Measurements from ENCODE around the gene PRICKLE4. TPM values are rescaled to one million over a fixed set of nuclear protein-coding genes. Genes with fewer than 3 reads are reported as not detected.

Gene PRICKLE4
- total RNA-seq, 4 donors from 2014 or later = 5.1 to 11.4 (median 10.8) TPM

DNA sequence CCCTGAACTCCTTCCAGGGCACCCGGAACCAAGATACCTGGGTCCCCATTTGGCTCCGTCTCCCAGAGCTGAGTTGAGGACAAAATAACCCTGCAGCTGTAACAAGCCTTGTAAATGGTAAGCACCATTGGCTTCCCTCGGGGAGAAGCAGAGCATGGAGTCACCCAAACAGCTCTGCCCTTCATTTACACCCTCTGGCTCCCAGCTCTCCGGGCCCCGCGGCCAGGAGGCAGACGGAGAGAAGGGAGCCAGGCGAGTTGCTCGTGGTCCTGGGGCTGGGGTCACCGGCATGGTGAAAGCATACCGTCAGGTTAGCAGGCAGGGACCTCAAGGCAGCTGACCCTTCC is 47.2 kb upstream of the PRICKLE4 start:
- 44% methylated on average over 4 of the region's 11 CpGs; no CpG with 5 or more reads in 1 of the 2 donors for WGBS, 2 donors
- Histone ChIP-seq H3K9me3 (no peaks in the 10 kb centered on the region), H3K27ac (peak overlapping the region; percentile 94 to 99 (median 96)), H3K27me3 (no peaks in the 10 kb centered on the region), H3K4me1 (peaks cover 22 to 72% (median 26%) of the 10 kb centered on the region in 3 donors), H3K4me3 (peak overlapping the region; percentile 80 to 93 (median 90)), H3K36me3 (peaks cover 0 to 6% (median 0%) of the 10 kb centered on the region in 3 donors)
- DNase-seq = no peak
- TF ChIP-seq CTCF (IDR thresholded peaks at IDR 0.05) = no peak
- TF ChIP-seq POLR2A (IDR thresholded peaks at IDR 0.05) = no peak
- intact Hi-C loops (cut with DNase I) = no loop called here

DNA sequence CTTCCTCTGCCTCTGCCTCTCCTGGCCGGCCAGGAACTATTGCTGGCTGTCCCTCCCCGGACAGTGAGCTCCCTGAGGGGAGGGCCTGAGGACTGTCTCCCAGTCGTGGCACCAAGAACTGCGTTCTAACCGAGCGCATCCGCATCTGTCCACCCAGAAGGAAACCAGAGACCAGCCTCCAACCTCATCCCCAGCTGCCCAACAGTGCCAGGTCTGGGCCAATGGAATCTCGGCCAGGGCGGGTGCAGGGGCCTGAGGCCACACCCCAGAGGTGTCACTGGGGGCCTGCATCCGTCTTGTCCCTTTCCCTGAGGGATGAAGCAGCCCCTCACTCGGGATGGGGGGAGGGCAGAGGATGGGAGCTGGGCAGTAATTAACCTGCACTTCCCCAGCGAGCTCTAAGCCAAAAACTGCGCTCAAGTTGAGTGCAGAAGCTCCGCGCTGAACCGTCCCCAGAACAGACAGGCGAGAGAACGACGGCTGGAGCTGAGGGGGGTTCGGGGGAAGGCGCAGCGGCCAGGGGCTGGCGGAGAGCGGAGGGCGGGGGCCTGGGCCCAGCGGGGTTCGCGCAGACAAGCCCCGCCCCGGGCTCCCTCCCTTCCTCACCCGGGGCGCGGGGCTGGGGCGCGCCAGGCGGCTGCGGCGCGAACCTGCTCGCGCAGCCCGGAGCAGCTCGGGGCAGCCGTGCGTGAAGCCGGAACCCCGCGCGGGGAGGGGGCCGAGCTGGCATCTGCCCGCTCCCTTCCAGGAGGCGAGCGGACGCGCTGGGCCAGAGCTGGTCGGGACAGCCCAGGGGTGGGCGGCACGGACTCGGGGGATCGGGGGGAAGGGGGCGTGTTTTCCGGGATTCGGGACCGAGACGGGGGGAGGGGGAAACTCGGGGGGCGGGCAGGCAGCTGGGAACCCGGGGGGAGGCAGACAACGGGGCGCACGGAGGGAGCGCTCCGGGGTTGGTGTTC is 46.6 kb upstream of the PRICKLE4 start:
- 0 to 33% methylated on average over 1 of the region's 73 CpGs for WGBS, 2 donors
- no peak for DNase-seq

GRCh38 chr6:41734666-41735426 is 45.7 kb upstream of the PRICKLE4 start:
- Histone ChIP-seq H3K4me1 (peaks cover 22 to 57% (median 26%) of the 10 kb centered on the region in 3 donors), H3K27me3 (no peaks in the 10 kb centered on the region), H3K27ac (peak overlapping the region; percentile 94 to 99 (median 96)), H3K4me3 (peak overlapping the region; percentile 80 to 93 (median 90)), H3K9me3 (no peaks in the 10 kb centered on the region), H3K36me3 (no peaks in the 10 kb centered on the region)
- intact Hi-C loops (cut with DNase I) = no loop called here
- peak; percentile 67 for DNase-seq
- 0% methylated on average over 4 to 6 of the region's 76 CpGs for WGBS, 2 donors
- TF ChIP-seq POLR2A (IDR thresholded peaks at IDR 0.05) (no peak), CTCF (IDR thresholded peaks at IDR 0.05) (no peak)

More for the DNA sequence above, 46.6 kb upstream of the PRICKLE4 start:
- H3K4me1 ChIP-seq = peaks cover 22 to 66% (median 26%) of the 10 kb centered on the region in 3 donors
- H3K9me3 ChIP-seq = no peaks in the 10 kb centered on the region
- H3K27me3 ChIP-seq = no peaks in the 10 kb centered on the region
- H3K27ac ChIP-seq = peak overlapping the region; percentile 94 to 99 (median 96)
- peak overlapping the region; percentile 80 to 93 (median 90) for H3K4me3 ChIP-seq
- TF ChIP-seq POLR2A (IDR thresholded peaks at IDR 0.05) (peak in 2 of 4 donors; percentile 45 to 74), CTCF (IDR thresholded peaks at IDR 0.05) (peak in 1 of 6 experiments; percentile 8)
- peaks cover 0 to 6% (median 0%) of the 10 kb centered on the region in 3 donors for H3K36me3 ChIP-seq
- intact Hi-C loops (cut with DNase I) = no loop called here

DNA sequence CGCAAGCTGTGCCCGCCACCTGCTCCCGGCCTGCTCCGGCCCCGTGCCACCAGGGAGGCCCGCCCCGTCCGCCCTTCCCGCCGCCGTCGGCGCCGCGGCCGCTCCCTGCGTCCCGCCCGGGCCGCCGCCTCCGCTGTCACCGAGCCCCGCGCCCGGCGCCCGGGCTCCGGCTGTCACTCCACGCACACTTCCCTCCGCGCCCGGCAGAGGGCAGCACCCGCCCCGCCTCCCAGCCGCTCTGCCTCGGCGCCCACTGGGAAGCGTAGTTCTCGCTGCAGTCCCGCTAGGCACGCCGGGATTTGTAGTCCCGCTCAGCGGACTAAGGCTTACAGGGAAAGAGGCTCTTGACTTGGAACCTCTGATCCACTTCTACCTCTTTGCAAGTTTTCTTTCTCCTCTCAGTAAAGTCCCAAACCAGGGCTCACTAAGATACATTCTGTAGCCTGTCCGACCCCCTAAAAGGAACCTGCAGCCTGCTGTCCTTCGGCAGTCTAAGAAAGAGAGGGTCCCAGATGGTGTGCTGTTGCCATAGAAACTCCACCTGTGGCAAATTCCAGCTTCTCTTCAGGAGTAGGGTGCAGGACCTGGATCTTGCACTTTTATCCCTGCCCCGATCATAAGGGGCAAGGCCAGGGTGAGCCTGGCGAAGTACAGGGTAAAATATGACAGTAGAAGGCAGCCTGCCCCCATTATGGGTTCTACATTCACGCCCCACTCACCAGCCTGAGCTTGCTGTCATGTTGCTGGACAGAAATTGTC is 45.0 kb upstream of the PRICKLE4 start, which contains the start of gene TFEB:
Gene TFEB (minus strand): TSS at position 182 of the 759 bp plus-strand sequence. CDS start 44,395 bp downstream, outside the sequence.
- DNase-seq = peak; percentile 63
- Histone ChIP-seq H3K27ac (peak within 1 kb of the TSS; percentile 94 to 99 (median 96)), H3K4me1 (peaks cover 22 to 50% (median 26%) of the 10 kb centered on the region in 3 donors), H3K27me3 (no peaks in the 10 kb centered on the region), H3K9me3 (no peaks in the 10 kb centered on the region), H3K4me3 (peak within 1 kb of the TSS; percentile 80 to 93 (median 90)), H3K36me3 (no peaks in the 10 kb centered on the region)
- intact Hi-C loops (cut with DNase I) = no loop called here
- TF ChIP-seq POLR2A (IDR thresholded peaks at IDR 0.05) (peak in 2 of 4 donors; percentile 60 to 67), CTCF (IDR thresholded peaks at IDR 0.05) (peak; percentile 78 to 99 (median 98))
- WGBS, 2 donors = 24 to 56% methylated on average over 7 to 14 of the region's 50 CpGs

All from esophagus squamous epithelium (tissue), 5 donors.